ENCODE data around the gene LRRC71.
A peak's percentile ranks its signal among the peaks of the same experiment; 100 is the strongest.

The LRRC71 gene

DNA sequence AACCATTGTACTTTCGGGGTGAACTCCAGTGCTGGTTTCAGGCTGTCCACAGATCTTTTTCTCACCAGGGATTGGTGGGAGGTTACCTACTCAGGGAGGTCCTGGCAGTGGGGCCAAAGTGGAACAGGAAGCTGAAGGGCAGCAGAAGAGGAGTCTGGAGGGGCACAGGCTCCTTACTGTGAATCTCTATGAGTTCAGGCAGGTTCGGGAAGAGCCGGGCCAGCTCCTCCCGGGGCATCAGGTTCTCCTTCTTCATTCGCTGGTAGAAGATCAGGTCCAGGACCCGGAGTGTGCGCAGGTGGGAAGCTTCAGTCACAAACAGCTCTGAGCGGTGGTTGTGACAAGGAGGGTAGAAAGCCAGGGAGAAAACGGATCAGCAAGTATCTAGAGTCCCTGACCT lies 26.7 kb downstream of the LRRC71 start:
- DNase-seq (ENCODE audit: low spot score) = no peak

DNA sequence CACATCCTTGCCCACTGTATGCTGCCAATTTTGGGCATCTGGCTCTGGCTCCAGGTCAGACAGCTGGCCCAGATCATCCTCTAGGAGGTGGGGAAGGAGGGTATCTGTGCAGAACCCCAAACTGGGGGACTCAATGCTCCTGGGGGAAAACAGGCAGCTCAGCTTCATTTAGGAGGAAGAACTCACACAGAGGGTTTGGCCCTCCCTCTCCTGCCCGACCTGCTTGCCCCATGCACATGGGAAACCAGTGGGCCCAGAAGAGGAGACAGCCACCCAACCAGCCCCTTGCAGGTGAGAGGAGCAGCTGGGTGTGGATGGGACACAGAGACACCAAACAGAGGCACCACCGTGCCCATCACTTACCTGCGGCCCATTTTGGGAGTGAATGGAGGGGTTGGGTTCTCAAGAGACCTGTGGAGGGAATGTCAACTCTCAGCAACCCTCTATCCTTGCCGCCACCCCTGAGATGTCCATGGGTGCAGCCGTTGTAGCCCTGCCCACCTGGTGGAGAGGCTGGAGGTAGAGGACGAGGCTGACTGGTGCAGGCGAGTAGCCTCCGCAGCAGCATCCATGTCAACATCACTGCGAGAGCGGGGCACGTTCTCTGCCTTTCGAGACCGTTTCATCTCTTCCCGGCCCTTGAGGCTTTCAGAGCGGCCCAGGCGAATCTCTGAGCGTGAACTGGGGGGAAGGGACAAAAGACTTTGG lies 27.5 kb downstream of the LRRC71 start:
- DNase-seq (ENCODE audit: low spot score) = no peak

DNA sequence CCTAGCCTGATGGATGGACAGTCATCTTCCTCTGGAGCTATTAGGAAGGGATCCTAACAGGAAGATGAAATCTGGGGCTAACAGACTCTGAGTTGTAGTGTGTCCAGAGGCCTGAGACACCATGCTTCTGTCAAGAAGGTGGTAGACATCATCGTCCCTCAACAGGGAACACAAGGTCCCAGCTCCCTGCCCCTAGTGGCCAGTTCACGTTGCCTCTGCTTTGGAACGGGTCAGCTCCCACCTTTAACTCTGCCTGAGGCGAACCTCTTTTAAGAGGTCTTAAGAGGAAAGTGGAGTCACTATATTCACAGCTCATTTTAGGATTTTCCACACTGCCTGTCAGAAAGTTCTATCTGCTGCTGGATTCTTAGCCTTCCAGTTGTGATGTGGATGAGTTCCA lies 28.3 kb downstream of the LRRC71 start:
- no peak for DNase-seq (ENCODE audit: low spot score)

DNA sequence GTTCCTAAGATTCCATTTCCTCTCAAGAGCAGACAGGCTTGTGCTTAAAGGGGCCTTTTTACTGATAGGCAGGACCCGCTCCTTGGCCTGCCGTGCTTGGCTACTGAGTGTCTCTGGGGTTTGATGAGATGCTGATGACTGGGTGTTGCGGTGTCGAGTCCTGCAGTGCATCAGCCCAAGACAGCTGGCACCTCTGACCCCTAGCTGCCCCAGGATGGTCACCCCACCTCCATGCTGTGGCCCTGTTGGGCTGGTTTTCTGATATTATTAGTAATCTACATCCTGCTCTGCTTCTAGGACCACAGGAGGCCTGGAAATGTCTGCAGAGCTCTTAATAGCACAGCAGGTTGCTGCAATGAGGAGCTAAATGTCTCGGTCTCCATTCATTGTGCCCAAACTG lies 28.7 kb downstream of the LRRC71 start:
- DNase-seq (ENCODE audit: low spot score) = no peak

DNA sequence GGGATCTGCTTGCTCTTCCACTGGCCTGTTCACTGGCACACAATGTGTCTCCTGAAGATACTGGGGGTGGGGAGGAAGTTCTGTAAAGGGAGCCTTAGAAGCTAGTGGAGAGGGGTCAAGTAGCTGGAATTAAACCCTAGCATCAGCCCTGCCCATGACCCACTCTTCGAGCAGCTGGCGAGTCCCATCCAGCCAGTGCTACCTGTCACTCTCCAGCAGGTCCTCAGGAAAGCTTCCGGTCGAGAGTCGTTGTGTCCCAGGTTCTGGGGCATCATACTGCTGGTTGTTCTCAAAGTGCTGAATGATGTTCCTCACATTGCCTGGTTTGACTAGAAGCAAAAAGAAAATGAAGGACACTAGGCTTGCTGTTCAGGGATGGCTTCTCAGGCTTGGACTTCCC lies 30.9 kb downstream of the LRRC71 start:
- DNase-seq (ENCODE audit: low spot score) = no peak

DNA sequence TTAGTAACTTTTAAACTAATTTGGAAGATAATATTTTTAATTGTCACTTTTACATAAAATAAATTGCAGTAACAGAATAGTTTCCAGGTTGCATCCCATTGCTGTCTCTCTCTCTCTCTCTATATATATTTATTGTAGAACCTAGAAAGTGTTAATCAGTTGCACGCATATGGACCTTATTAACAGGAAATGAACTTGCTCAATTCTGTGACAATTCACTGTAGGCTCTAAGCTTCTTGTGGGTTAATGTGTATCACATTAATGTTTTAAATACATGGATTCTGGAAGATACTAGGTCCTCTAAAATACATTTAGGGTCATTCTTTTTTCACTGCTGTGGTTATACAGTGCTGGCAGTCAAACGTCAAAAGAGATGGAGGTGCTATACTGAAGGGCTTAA lies 33.1 kb downstream of the LRRC71 start:
- DNase-seq (ENCODE audit: low spot score) = no peak

DNA sequence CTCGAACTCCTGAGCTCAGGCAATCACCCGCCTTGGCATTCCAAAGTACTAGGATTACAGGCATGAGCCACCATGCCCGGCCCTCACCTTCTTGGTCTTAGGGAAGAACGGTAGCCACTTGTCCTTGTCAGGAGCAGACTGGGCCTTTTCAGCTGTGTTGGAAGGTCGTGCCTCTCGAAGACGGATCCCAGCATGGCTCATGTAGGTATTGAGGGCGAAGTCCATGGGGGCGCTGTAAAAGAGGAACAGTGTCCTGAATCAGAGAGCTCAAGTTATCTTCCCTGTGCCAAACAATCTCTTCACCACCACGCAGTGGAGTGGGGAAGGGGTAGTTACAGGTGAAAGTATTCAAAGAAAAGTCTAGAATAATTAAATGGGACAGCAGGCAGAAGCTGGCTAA lies 35.9 kb downstream of the LRRC71 start:
- no peak for DNase-seq (ENCODE audit: low spot score)

DNA sequence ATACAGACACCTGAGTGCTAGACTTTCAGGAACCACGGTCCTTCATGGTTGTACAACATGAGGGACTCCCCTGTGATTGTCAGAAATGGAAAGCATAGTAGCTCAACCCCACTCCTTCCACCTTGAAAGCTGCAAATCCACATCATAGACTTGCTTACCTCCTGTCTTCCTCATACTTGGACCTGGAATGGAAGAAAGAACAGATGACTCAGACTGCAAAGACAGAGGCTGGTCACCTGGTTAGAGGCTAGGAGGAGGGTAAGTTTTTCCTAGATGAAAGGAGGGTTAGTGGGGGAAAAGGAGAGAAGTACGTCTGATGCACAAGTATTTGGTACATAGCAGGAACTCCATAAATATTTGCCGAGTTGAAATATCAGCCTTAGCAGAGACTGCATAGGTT lies 37.2 kb downstream of the LRRC71 start:
- DNase-seq (ENCODE audit: low spot score) = no peak

DNA sequence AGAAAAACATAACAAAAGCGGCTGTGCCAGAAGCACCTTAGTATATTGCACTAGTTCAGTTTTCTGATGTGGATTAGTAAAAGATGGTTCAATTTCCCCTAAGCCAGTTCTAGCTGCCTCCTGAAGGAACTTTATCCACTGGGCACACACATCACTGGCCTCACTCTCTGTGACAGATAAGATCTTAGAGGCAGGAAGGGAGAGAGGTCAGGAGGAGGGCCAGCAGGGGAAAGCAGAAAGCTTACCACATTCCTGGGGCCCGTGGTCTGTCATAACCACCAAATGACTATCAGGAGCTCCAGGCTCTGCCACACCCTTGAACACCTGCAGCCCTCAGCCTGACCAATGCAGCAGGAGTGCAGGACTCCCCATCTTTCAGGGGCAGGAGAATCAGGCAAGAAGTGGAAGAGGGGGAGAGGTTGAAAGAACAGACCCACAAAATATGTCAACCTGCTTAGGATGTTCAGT lies 37.8 kb downstream of the LRRC71 start:
- no peak for DNase-seq (ENCODE audit: low spot score)

DNA sequence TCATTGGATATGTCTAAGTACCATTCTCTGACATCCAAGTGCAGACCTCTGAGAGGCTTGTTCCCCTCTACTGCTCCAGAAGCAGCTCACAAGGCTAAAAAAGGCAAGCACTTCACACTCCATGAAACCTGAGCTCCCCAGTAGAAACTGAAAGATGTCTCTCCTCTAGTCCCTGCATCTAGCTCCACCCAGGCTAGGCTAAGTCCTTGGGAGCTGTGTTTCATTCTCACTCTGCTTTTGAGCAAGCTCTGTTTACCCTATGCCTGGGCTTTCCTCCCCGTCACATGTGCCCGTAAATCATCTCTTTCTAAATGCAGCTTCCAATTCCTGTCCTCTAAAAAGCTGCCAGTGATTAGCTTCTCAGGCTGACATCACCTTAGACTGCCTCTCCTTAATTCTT lies 39.0 kb downstream of the LRRC71 start:
- peak; percentile 24 for DNase-seq (ENCODE audit: low spot score)

DNA sequence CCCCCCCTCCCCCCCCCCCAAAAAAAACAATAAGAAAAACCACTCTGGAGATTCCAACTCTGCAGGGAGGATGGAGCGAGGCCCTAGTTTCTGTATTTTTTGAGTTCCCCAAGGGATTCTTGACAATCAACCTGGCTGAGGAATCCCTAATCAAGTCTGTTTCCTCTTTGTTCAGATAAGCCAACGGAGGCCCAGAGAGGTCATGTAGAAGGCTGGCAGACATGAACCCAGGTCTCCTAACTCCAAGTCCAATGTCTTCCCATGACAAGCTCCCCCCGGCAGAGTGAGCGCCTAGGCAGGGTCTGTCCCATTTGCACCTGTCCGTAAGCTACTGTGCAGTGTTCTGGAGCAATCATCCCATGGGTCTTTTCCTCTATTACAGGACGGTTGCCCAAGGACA lies 39.5 kb downstream of the LRRC71 start:
- no peak for DNase-seq (ENCODE audit: low spot score)

DNA sequence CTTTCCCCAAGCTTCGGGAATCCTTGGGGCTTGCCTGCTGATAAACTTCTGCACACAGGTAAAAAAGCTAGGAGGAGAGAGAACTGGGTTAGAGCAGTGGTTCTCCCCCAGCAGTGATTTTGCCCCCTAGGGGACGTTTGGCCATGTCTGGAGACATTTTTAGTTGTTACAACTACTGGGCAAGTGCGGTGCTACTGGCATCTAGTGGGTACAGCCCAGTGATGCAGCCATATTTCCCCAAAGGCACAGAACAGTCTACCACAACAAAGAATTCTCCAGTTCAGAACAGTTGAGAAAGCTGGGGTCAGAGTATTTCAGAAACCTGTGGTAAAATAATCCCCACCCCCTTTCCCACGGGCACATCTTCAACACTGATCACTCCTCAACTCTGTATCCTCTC lies 41.3 kb downstream of the LRRC71 start:
- DNase-seq (ENCODE audit: low spot score) = no peak

DNA sequence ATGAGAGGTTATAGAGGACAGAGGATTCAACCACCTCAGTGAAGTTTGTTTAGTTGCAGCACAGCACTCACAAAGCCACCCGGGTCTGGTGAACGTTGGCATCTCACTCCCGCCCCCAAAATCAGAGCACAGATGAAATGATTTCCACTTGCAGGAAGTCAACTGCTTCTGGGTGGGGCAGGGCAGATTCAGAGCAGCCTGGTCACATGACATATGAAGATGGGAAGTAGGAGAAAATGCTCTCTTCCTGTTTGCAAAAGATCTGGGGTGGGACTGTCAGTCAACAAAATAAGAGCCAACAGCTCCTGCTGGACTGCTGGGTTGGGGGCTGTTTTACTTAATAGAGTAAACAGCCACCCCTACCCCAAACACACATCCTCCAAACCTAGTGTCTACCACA lies 43.2 kb downstream of the LRRC71 start:
- DNase-seq (ENCODE audit: low spot score) = peak; percentile 26

DNA sequence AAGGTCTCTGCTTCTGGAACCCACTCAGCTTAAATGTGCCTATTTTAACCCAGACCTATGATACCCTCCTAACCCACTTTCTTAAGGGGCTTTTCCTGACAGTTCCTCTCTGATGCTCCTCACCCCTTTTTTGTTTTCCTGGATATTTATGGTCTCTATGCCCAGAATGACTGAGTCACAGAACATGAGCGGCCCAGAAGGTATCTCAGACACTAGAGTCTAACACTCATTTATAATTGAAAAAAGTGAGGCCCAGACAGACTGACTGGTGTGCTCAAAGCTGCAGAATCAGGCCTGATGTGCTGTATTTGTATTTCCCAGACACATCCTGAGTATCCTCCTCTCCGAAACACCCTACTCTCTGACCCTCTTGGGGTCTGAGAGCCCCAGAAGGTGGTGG lies 44.0 kb downstream of the LRRC71 start:
- no peak for DNase-seq (ENCODE audit: low spot score)

DNA sequence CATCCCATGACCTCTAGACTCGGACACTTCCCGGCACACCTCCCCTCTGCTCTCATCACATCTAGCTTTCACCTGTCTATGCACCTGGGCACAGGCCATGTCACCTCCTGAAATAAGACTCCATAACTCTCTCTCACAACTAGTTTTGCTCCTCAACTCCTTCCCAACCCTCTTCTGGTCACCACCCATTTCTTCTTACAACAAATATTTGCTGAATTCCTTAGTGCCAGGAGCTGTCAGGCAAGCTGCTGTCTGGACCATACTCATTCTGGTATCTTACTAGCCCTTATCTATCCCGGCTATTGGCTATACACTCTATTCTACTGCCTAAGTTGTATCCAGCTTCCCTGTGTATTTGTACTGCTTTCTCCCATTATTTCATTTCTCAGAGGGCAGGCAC lies 49.1 kb downstream of the LRRC71 start:
- no peak for DNase-seq (ENCODE audit: low spot score)

DNA sequence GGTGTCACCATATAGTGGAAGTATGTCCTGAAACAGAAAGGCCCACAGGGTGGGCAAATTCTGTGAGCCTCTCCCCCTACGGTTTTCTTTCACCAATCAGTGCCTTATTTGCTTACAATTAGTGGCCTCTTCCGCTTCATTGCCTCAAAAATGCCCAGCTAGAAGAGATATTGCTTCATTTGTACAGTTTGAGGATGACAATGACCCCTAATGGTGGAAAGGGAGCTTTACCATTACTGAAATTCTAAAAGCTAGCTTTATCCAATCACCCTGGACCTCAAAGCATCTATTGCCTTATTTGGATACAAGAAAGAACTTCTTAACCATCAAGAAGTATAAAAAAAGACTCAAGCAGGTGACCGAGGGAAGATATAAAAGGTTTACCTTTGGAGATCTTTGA lies 49.6 kb downstream of the LRRC71 start:
- DNase-seq (ENCODE audit: low spot score) = no peak

DNA sequence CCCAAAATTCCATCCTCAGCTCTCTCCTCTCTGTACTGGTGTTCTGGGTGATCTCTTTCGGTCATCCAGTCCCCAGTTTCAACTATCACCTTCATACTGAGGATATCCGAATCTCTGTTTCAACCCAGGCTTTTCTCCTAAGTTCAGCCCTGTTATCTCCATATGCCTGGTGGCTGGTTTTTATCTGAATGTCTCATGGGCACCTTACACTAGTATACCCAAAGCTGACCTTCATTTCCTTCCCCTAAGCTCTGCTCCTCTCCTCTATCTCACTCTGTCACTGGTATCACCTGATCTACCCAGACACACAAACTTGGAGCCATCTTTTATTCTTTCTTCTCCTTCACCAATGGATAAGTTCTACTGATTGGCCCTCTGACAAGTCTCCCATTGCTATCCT lies 53.0 kb downstream of the LRRC71 start:
- no peak for DNase-seq (ENCODE audit: low spot score)

DNA sequence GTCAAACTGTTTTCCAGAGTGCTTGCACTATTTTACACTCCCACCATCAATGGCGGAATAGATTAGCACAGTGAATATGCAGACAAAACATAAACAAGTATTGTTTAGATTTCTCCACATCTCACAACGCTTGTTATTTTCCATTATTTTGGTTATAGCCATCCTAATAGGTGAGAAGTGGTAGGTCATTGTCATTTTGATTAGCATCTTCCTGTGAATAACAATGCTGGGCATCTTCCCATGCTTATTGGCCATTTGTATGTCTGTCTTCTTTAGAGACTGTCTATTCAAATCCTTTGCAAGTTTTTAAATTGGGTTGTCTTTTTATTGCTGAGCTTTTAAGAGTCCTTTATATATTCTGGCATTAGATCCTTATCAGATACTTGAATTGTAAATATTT lies 54.7 kb downstream of the LRRC71 start:
- DNase-seq (ENCODE audit: low spot score) = no peak

DNA sequence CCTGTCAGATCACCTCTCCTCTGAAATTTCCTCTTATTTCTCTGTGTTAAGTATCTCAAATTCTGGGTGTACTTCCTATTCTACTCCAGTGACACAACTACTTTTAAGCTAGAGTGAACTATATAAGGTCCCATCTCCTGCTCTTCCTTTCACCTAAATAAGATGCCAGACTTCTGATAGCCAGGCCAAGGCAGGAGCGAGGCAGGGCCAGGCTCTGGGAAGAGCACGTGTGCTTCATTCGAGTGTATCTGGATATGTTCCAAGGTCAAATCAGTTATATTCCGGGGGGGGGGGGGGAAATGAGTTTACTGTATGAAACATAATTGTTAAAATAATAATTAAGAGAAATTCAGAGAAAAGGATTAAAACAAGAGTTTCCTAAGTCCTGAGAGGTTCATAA lies 60.1 kb downstream of the LRRC71 start:
- no peak for DNase-seq (ENCODE audit: low spot score)
